Amniotic stem cell (primary cell): ENCODE data around the gene C6orf163.

Source experiments
- DNase-seq: peaks from one replicate; lab custom pipeline; 2025; lab: John Stamatoyannopoulos, UW

The C6orf163 gene

GRCh38 chr6:87357479-87358196 is 13.0 kb downstream of the C6orf163 start:
- DNase-seq = no peak

GRCh38 chr6:87364602-87365252 is 20.1 kb downstream of the C6orf163 start:
- no peak for DNase-seq

GRCh38 chr6:87366072-87366827 is 21.6 kb downstream of the C6orf163 start:
- DNase-seq = no peak

- no peak for DNase-seq
Observed at GRCh38 chr6:87366899-87367298, 22.3 kb downstream of the C6orf163 start.

- DNase-seq = no peak
Observed at GRCh38 chr6:87373377-87373776, 28.8 kb downstream of the C6orf163 start.

- no peak for DNase-seq
Observed at GRCh38 chr6:87375315-87375714, 30.7 kb downstream of the C6orf163 start.

- no peak for DNase-seq
Observed at GRCh38 chr6:87376643-87377042, 32.0 kb downstream of the C6orf163 start.

- no peak for DNase-seq
Observed at GRCh38 chr6:87378947-87379346, 34.3 kb downstream of the C6orf163 start.

- no peak for DNase-seq
Observed at GRCh38 chr6:87382861-87383260, 38.2 kb downstream of the C6orf163 start.

- no peak for DNase-seq
Observed at GRCh38 chr6:87384038-87384437, 39.4 kb downstream of the C6orf163 start.

- no peak for DNase-seq
Observed at GRCh38 chr6:87384449-87384848, 39.8 kb downstream of the C6orf163 start.

GRCh38 chr6:87391334-87391733 is 46.7 kb downstream of the C6orf163 start:
- no peak for DNase-seq

- DNase-seq = peak; percentile 50
Observed at GRCh38 chr6:87393026-87393622, 48.5 kb downstream of the C6orf163 start.

- no peak for DNase-seq
Observed at GRCh38 chr6:87395431-87395830, 50.8 kb downstream of the C6orf163 start.

GRCh38 chr6:87396595-87397392 is 52.2 kb downstream of the C6orf163 start:
- no peak for DNase-seq

GRCh38 chr6:87397656-87398055 is 53.0 kb downstream of the C6orf163 start:
- DNase-seq = no peak

- no peak for DNase-seq
Observed at GRCh38 chr6:87401832-87402231, 57.2 kb downstream of the C6orf163 start.

GRCh38 chr6:87407561-87407900 is 62.9 kb downstream of the C6orf163 start:
- DNase-seq = peak; percentile 40

GRCh38 chr6:87407901-87408720 is 63.5 kb downstream of the C6orf163 start, which contains the start of gene CFAP206:
Gene CFAP206 (plus strand): TSS chr6:87407972. CDS start chr6:87409840, 1,868 bp downstream.
- DNase-seq = peak; percentile 40

GRCh38 chr6:87408721-87409155 is 64.1 kb downstream of the C6orf163 start:
- no peak for DNase-seq
